ENCODE data around the gene CENPV. TPM values are rescaled to one million over a fixed set of nuclear protein-coding genes. Genes with fewer than 3 reads are reported as not detected.
A peak's percentile ranks its signal among the peaks of the same experiment; 100 is the strongest.

The CENPV gene
- total RNA-seq, 1 donor from 2014 or later = 24.0 TPM

DNA sequence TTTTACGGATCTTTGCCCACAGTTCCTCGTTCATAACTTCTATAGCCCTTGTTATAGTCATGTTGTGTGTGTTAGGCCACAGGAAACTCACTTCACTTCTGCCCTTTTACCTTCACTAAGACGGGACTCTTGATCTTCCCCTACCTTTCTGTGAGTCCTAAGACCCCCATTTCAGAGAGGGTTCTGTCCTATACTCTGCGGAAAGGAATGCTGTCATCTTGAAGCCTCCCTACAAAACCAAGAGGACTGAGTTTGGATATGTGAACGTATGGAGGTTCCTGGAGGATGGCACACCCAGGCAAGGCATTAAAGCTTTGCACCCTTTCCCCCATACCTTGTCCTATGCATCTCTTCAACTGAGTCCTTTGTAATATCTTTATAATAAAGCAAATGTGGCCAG is 31.3 kb upstream of the CENPV start:
- Mint-ChIP-seq H3K4me1 (peaks cover 58% of the 10 kb centered on the region), H3K9me3 (no peaks in the 10 kb centered on the region), H3K27me3 (no peaks in the 10 kb centered on the region), H3K27ac (peak overlapping the region; percentile 69), H3K4me3 (peak overlapping the region; percentile 48), H3K36me3 (ENCODE audit: low read depth) (peaks cover 41% of the 10 kb centered on the region)
- intact Hi-C loops (cut with micrococcal nuclease) = loop anchor here (5.0 to 10.0 kb wide), 2 partner anchors 203 to 600 kb away; no protein-coding TSS in a partner anchor
- ATAC-seq (ENCODE audit: low read depth) (no peak), DNase-seq (no peak)
- ChIA-PET CTCF (interaction anchor here (1.3 to 4.1 kb wide), 4 partner anchors 20 to 137 kb away, joined by 3 to 29 read pairs (median 14); partner anchors contain the start of gene TRPV2), POLR2A (interaction anchor here (2.2 kb wide), 1 partner anchor 54 kb away, joined by 9 read pairs; no protein-coding TSS in a partner anchor)
- TF ChIP-seq, protein P1, sequence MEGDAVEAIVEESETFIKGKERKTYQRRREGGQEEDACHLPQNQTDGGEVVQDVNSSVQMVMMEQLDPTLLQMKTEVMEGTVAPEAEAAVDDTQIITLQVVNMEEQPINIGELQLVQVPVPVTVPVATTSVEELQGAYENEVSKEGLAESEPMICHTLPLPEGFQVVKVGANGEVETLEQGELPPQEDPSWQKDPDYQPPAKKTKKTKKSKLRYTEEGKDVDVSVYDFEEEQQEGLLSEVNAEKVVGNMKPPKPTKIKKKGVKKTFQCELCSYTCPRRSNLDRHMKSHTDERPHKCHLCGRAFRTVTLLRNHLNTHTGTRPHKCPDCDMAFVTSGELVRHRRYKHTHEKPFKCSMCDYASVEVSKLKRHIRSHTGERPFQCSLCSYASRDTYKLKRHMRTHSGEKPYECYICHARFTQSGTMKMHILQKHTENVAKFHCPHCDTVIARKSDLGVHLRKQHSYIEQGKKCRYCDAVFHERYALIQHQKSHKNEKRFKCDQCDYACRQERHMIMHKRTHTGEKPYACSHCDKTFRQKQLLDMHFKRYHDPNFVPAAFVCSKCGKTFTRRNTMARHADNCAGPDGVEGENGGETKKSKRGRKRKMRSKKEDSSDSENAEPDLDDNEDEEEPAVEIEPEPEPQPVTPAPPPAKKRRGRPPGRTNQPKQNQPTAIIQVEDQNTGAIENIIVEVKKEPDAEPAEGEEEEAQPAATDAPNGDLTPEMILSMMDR (IDR thresholded peaks at IDR 0.05) = no peak

DNA sequence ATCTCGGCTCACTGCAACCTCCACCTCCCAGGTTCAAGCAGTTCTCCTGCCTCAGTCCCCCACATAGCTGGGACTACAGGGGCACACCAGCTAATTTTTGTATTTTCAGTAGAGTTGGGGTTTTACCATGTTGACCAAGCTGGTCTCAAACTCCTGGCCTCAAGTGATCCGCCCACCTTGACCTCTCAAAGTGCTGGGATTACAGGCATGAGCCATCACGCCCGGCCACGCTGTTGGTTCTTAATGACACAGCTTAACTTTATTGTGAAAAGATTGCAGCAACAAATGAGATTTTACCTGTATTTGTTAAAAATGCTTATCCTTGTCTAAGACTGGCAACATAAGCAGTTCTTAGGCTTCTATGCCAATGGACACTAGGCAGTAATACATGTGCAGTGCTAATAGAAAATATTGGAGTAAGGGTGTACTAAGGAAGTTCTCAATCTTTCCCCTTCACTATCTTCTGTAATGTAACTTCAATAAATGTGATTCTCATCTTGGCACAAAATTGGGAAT is 30.6 kb upstream of the CENPV start:
- Mint-ChIP-seq H3K4me1 (peaks cover 58% of the 10 kb centered on the region), H3K27me3 (no peaks in the 10 kb centered on the region), H3K27ac (peak overlapping the region; percentile 73), H3K4me3 (peak overlapping the region; percentile 48), H3K9me3 (no peaks in the 10 kb centered on the region), H3K36me3 (ENCODE audit: low read depth) (peaks cover 41% of the 10 kb centered on the region)
- TF ChIP-seq, protein P1 (IDR thresholded peaks at IDR 0.05) = no peak
- ChIA-PET POLR2A (interaction anchor here (0.6 to 4.1 kb wide), 4 partner anchors 32 to 206 kb away, joined by 3 to 80 read pairs (median 11); partner anchors contain the start of gene TRPV2), CTCF (interaction anchor here (0.9 to 4.1 kb wide), 4 partner anchors 20 to 96 kb away, joined by 4 to 22 read pairs (median 14); partner anchors contain the start of gene TRPV2)
- ATAC-seq (ENCODE audit: low read depth) (no peak), DNase-seq (no peak)
- intact Hi-C loops (cut with micrococcal nuclease) = loop anchor here (5.0 to 10.0 kb wide), 2 partner anchors 203 to 601 kb away; no protein-coding TSS in a partner anchor

DNA sequence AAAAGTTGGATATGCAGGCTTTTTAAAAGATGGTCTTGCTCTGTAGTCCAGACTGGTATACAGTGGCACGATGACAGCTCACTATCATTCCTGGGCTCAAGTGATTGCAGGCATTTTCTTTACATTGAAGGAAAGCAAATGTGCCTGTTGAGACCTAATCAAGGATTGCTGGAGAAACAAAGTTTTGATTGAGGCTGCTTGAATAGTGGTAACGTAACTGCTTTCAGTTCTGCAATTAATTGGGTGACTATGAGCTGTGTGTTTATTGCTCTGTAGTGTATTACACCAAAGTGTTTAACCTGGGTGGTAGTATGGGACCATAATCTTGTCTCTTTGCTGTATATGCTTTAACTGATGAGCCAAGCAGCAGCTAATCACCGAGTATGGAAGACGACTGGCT is 29.9 kb upstream of the CENPV start:
- H3K9me3 Mint-ChIP-seq = no peaks in the 10 kb centered on the region
- intact Hi-C loops (cut with micrococcal nuclease) = loop anchor here (5.0 to 10.0 kb wide), 2 partner anchors 204 to 602 kb away; no protein-coding TSS in a partner anchor
- H3K27me3 Mint-ChIP-seq = no peaks in the 10 kb centered on the region
- peak overlapping the region; percentile 73 for H3K27ac Mint-ChIP-seq
- peaks cover 41% of the 10 kb centered on the region for H3K36me3 Mint-ChIP-seq (ENCODE audit: low read depth)
- TF ChIP-seq, protein P1 (IDR thresholded peaks at IDR 0.05) = no peak
- CTCF ChIA-PET = interaction anchor here (0.9 to 4.1 kb wide), 4 partner anchors 19 to 95 kb away, joined by 4 to 22 read pairs (median 14); partner anchors contain the start of gene TRPV2
- H3K4me1 Mint-ChIP-seq = peaks cover 58% of the 10 kb centered on the region
- POLR2A ChIA-PET = interaction anchor here (0.6 to 4.1 kb wide), 5 partner anchors 32 to 206 kb away, joined by 3 to 80 read pairs (median 12); partner anchors contain the start of genes NCOR1 and TRPV2
- H3K4me3 Mint-ChIP-seq = peak overlapping the region; percentile 97
- ATAC-seq (ENCODE audit: low read depth) (no peak), DNase-seq (no peak)

DNA sequence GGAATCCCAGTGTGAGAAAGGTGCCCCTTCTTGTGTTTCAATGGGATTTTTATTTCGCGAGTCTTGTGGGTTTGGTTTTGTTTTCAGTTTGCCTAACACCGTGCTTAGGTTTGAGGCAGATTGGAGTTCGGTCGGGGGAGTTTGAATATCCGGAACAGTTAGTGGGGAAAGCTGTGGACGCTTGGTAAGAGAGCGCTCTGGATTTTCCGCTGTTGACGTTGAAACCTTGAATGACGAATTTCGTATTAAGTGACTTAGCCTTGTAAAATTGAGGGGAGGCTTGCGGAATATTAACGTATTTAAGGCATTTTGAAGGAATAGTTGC is 28.2 kb upstream of the CENPV start:
- TF ChIP-seq, protein P1 (IDR thresholded peaks at IDR 0.05) = no peak
- ChIA-PET POLR2A (interaction anchor here (0.7 to 4.1 kb wide), 12 partner anchors 11 to 382 kb away, joined by 3 to 105 read pairs (median 14); partner anchors contain the start of genes CENPV, NCOR1, PIGL and TRPV2), CTCF (interaction anchor here (1.8 to 4.0 kb wide), 3 partner anchors 17 to 46 kb away, joined by 8 to 20 read pairs (median 8); partner anchors contain the start of gene TRPV2)
- Mint-ChIP-seq H3K36me3 (ENCODE audit: low read depth) (peaks cover 41% of the 10 kb centered on the region), H3K4me3 (peak overlapping the region; percentile 97), H3K4me1 (peaks cover 49% of the 10 kb centered on the region), H3K27ac (peak overlapping the region; percentile 97), H3K9me3 (no peaks in the 10 kb centered on the region), H3K27me3 (no peaks in the 10 kb centered on the region)
- ATAC-seq (ENCODE audit: low read depth) = peak; percentile 5
- DNase-seq = no peak
- intact Hi-C loops (cut with micrococcal nuclease) = loop anchor here (1.0 to 10.0 kb wide), 8 partner anchors 18 to 603 kb away; partner anchors contain the start of gene CENPV
